HepG2 (cell line): ENCODE data around the gene APOC4. TPM values are rescaled to one million over a fixed set of nuclear protein-coding genes. Genes with fewer than 3 reads are reported as not detected.
A peak's percentile ranks its signal among the peaks of the same experiment; 100 is the strongest.

Experiments used
- AKAP8 ChIP-seq: sonication (generic); formaldehyde crosslinking; IDR thresholded peaks from 2 replicates; pipeline ENCODE4 v1.5.1; 2020; ENCODE audit warnings: mild to moderate bottlenecking, missing genetic modification reagents
- DPF2 ChIP-seq: sonication (generic); formaldehyde crosslinking; IDR thresholded peaks from 2 replicates; pipeline ENCODE4 v1.4.0; 2020; ENCODE audit warnings: mild to moderate bottlenecking, low read depth, missing genetic modification reagents, borderline replicate concordance
- ERF ChIP-seq: IDR thresholded peaks from 2 replicates; pipeline ENCODE4 v1.6.1; 2018; ENCODE audit warnings: missing biosample characterization, missing genetic modification reagents
- FLYWCH1 ChIP-seq: sonication (generic); formaldehyde crosslinking; IDR thresholded peaks from 2 replicates; pipeline ENCODE4 v1.8.1; 2023; ENCODE audit warnings: mild to moderate bottlenecking, missing genetic modification reagents
- NR2F2 ChIP-seq: IDR thresholded peaks from 2 replicates; pipeline ENCODE4 v1.6.1; 2012; ENCODE audit warnings: low read depth, inconsistent platforms, borderline replicate concordance
- POGZ ChIP-seq: sonication (generic); formaldehyde crosslinking; IDR thresholded peaks from 2 replicates; pipeline ENCODE4 v1.4.0; 2020; ENCODE audit warnings: mild to moderate bottlenecking, missing genetic modification reagents
- REXO4 ChIP-seq: sonication (generic); formaldehyde crosslinking; IDR thresholded peaks from 2 replicates; pipeline ENCODE4 v1.8.0; 2022; ENCODE audit warnings: missing genetic modification reagents, mild to moderate bottlenecking, borderline replicate concordance
- RFXANK ChIP-seq: IDR thresholded peaks from 2 replicates; pipeline ENCODE4 v1.6.1; 2016
- SP1 ChIP-seq, 2 experiments: fragments of 450-650 bp in 1 of 2; sonication (generic) in 1 of 2; formaldehyde crosslinking in 1 of 2; IDR thresholded peaks; 2 replicates each; pipeline versions ENCODE4 v1.4.0 to v1.6.1; 2016 to 2020; ENCODE audit warnings: missing genetic modification reagents in 1 of 2
- SRF ChIP-seq: IDR thresholded peaks from 2 replicates; pipeline ENCODE4 v1.6.1; 2011; ENCODE audit warnings: mild to moderate bottlenecking, low read depth, low read length, moderate library complexity
- U2AF1 ChIP-seq: fragments of 200-400 bp; formaldehyde crosslinking; optimal IDR thresholded peaks from 2 replicates; pipeline ENCODE3; 2017; ENCODE audit warnings: mild to moderate bottlenecking, low read depth, low read length
- XRCC5 ChIP-seq: fragments of 200-400 bp; formaldehyde crosslinking; optimal IDR thresholded peaks from 2 replicates; pipeline ENCODE3; 2017; ENCODE audit warnings: mild to moderate bottlenecking, low read length
- ZNF335 ChIP-seq: sonication (generic); formaldehyde crosslinking; IDR thresholded peaks from 2 replicates; pipeline ENCODE4 v1.4.0; 2020; ENCODE audit warnings: missing genetic modification reagents
- ZNF7 ChIP-seq: IDR thresholded peaks from 2 replicates; pipeline ENCODE4 v1.6.1; 2016; ENCODE audit warnings: missing biosample characterization, missing genetic modification reagents
- ZSCAN21 ChIP-seq: sonication (generic); formaldehyde crosslinking; IDR thresholded peaks from 2 replicates; pipeline ENCODE4 v1.8.0; 2022; ENCODE audit warnings: mild to moderate bottlenecking, missing genetic modification reagents, moderate library complexity, borderline replicate concordance
- polyA plus RNA-seq, 8 experiments: library from polyadenylated mRNA; depleted of rRNA in 3 of 8; stranded (reverse) in 7 of 8; unstranded in 1 of 8; fragments of >200 nt; fragmentation: Illumina TruSeq in 4 of 8; extraction: Trizol in 4 of 8; gene quantifications; 2 replicates each; pipeline versions ENCODE4 v1.2.1 to v1.2.3, GENCODE V29; 2011 to 2016; ENCODE audit warnings: low read depth in 4 of 8, missing spikeins in 1 of 8, mixed read lengths in 1 of 8; ENCODE audit not compliant: insufficient read depth in 1 of 8
- total RNA-seq, 5 experiments: library from RNA; depleted of rRNA; stranded (reverse); fragments of >200 nt; fragmentation: Illumina TruSeq; extraction: Trizol; gene quantifications; 2 replicates each; pipeline ENCODE4 v1.2.3, GENCODE V29; 2016; ENCODE audit warnings: low read depth in 1 of 5
- TF ChIP-seq, protein P1 (sequence below): sonication (generic); formaldehyde crosslinking; IDR thresholded peaks from 2 replicates; pipeline ENCODE4 v1.4.0; 2020; ENCODE audit warnings: missing genetic modification reagents
- TF ChIP-seq, protein P2 (sequence below): sonication (generic); formaldehyde crosslinking; IDR thresholded peaks from 2 replicates; pipeline ENCODE4 v1.5.0; 2020; ENCODE audit warnings: missing genetic modification reagents, mild to moderate bottlenecking, borderline replicate concordance
- TF ChIP-seq, protein P3 (sequence below): sonication (generic); formaldehyde crosslinking; IDR thresholded peaks from 2 replicates; pipeline ENCODE4 v1.4.0; 2020; ENCODE audit warnings: missing genetic modification reagents; ENCODE audit errors: not compliant biosample characterization
- TF ChIP-seq, protein P4 (sequence below): sonication (generic); formaldehyde crosslinking; IDR thresholded peaks from 2 replicates; pipeline ENCODE4 v1.8.1; 2023; ENCODE audit warnings: mild to moderate bottlenecking, moderate library complexity, missing genetic modification reagents
- TF ChIP-seq, protein P5 (sequence below): sonication (generic); formaldehyde crosslinking; IDR thresholded peaks from 2 replicates; pipeline ENCODE4 v1.4.0; 2020; ENCODE audit warnings: missing genetic modification reagents

The APOC4 gene
- total and polyA plus RNA-seq, 2 of the 13 experiments (the other 11 are each of a cell fraction or from before 2014, with no cell fraction given), result 0.46 TPM; not detected in 1

DNA sequence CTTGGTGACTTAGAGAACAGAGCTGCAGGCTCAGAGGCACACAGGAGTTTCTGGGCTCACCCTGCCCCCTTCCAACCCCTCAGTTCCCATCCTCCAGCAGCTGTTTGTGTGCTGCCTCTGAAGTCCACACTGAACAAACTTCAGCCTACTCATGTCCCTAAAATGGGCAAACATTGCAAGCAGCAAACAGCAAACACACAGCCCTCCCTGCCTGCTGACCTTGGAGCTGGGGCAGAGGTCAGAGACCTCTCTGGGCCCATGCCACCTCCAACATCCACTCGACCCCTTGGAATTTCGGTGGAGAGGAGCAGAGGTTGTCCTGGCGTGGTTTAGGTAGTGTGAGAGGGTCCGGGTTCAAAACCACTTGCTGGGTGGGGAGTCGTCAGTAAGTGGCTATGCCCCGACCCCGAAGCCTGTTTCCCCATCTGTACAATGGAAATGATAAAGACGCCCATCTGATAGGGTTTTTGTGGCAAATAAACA is 17.8 kb upstream of the APOC4 start (continued):
- TF ChIP-seq SRF (peak; percentile 94), RFXANK (peak; percentile 96), FLYWCH1 (no peak), AKAP8 (peak; percentile 83; the same call in 1 of the 2 replicates), DPF2 (peak; percentile 99), REXO4 (CRISPR knock-in tag) (no peak), ERF (peak; percentile 93), SP1 (IDR thresholded peaks at IDR 0.05) (no peak), SP1 (CRISPR knock-in tag; IDR thresholded peaks at IDR 0.05) (peak; percentile 55), ZNF7 (CRISPR knock-in tag) (no peak), POGZ (CRISPR knock-in tag) (peak; percentile 73), XRCC5 (peak; percentile 93), NR2F2 (peak; percentile 99), U2AF1 (peak; percentile 96), ZSCAN21 (CRISPR knock-in tag) (peak; percentile 86; the same call in 1 of the 2 replicates), ZNF335 (CRISPR knock-in tag) (peak; percentile 70; the same call in 1 of the 2 replicates)
- TF ChIP-seq, protein P1, sequence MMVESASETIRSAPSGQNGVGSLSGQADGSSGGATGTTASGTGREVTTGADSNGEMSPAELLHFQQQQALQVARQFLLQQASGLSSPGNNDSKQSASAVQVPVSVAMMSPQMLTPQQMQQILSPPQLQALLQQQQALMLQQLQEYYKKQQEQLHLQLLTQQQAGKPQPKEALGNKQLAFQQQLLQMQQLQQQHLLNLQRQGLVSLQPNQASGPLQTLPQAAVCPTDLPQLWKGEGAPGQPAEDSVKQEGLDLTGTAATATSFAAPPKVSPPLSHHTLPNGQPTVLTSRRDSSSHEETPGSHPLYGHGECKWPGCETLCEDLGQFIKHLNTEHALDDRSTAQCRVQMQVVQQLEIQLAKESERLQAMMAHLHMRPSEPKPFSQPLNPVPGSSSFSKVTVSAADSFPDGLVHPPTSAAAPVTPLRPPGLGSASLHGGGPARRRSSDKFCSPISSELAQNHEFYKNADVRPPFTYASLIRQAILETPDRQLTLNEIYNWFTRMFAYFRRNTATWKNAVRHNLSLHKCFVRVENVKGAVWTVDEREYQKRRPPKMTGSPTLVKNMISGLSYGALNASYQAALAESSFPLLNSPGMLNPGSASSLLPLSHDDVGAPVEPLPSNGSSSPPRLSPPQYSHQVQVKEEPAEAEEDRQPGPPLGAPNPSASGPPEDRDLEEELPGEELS (CRISPR knock-in tag), result peak; percentile 99
- TF ChIP-seq, protein P2, sequence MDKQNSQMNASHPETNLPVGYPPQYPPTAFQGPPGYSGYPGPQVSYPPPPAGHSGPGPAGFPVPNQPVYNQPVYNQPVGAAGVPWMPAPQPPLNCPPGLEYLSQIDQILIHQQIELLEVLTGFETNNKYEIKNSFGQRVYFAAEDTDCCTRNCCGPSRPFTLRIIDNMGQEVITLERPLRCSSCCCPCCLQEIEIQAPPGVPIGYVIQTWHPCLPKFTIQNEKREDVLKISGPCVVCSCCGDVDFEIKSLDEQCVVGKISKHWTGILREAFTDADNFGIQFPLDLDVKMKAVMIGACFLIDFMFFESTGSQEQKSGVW (CRISPR knock-in tag), result no peak
- TF ChIP-seq, protein P3, sequence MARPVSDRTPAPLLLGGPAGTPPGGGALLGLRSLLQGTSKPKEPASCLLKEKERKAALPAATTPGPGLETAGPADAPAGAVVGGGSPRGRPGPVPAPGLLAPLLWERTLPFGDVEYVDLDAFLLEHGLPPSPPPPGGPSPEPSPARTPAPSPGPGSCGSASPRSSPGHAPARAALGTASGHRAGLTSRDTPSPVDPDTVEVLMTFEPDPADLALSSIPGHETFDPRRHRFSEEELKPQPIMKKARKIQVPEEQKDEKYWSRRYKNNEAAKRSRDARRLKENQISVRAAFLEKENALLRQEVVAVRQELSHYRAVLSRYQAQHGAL (CRISPR knock-in tag), result no peak
- TF ChIP-seq, protein P4, sequence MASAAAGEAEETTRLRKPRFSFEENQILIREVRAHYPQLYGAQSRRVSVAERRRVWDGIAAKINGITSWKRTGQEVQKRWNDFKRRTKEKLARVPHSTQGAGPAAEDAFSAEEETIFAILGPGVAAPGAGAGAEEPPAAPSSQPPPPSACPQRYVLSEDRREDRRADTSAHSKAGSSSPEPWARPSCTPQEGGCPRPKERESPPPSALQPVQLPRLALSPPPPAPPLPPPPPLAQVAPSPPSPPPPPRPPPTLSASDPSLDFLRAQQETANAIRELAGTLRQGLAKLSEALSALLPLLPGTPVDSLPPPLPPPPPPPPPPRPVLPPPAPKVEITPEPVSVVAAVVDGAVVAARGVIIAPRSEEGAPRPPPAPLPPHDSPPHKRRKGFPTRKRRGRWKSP (CRISPR knock-in tag), result peak; percentile 56; the same call in 1 of the 2 replicates
- TF ChIP-seq, protein P5, sequence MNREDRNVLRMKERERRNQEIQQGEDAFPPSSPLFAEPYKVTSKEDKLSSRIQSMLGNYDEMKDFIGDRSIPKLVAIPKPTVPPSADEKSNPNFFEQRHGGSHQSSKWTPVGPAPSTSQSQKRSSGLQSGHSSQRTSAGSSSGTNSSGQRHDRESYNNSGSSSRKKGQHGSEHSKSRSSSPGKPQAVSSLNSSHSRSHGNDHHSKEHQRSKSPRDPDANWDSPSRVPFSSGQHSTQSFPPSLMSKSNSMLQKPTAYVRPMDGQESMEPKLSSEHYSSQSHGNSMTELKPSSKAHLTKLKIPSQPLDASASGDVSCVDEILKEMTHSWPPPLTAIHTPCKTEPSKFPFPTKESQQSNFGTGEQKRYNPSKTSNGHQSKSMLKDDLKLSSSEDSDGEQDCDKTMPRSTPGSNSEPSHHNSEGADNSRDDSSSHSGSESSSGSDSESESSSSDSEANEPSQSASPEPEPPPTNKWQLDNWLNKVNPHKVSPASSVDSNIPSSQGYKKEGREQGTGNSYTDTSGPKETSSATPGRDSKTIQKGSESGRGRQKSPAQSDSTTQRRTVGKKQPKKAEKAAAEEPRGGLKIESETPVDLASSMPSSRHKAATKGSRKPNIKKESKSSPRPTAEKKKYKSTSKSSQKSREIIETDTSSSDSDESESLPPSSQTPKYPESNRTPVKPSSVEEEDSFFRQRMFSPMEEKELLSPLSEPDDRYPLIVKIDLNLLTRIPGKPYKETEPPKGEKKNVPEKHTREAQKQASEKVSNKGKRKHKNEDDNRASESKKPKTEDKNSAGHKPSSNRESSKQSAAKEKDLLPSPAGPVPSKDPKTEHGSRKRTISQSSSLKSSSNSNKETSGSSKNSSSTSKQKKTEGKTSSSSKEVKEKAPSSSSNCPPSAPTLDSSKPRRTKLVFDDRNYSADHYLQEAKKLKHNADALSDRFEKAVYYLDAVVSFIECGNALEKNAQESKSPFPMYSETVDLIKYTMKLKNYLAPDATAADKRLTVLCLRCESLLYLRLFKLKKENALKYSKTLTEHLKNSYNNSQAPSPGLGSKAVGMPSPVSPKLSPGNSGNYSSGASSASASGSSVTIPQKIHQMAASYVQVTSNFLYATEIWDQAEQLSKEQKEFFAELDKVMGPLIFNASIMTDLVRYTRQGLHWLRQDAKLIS, result peak; percentile 86
